MM.1S (cell line): ENCODE results near the gene ENOX1.

Experiments used
- EZH2 ChIP-seq: fragments of 300-600 bp; sonication (generic); optimal IDR thresholded peaks from 2 replicates; pipeline ENCODE3; 2017; ENCODE audit warnings: low read depth, mild to moderate bottlenecking, antibody characterized with exemption, low read length, mixed read lengths
- EZH2phosphoT487 ChIP-seq: fragments of 300-600 bp; sonication (generic); IDR thresholded peaks from 2 replicates; pipeline ENCODE4 v1.6.1; 2018; ENCODE audit warnings: antibody characterized with exemption, low read length
- TF ChIP-seq, protein P1 (sequence below): fragments of 300-600 bp; sonication (generic); IDR thresholded peaks from 2 replicates; pipeline ENCODE4 v1.5.1; 2016; ENCODE audit warnings: antibody characterized with exemption, low read length, mixed read lengths

DNA sequence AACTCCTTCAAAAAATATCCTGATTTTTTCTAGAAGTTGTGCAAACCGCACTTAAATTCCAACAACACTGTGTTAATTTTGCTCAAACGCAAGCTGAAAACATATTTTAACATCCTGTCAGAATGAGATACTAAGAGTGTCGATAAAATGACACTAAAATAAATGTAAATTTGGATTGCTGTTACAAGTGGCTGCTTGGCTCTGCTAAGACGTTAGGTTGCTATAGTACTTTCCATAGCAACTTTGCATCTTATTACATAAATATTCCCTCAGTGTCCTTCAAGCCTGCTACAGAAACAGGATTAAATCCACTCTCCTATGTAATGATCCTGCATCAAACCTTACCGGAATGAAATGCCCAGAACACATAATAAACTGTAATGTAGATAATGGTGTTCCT lies 471.2 kb downstream of the ENOX1 start:
- TF ChIP-seq EZH2: no peak
- TF ChIP-seq, protein P1, sequence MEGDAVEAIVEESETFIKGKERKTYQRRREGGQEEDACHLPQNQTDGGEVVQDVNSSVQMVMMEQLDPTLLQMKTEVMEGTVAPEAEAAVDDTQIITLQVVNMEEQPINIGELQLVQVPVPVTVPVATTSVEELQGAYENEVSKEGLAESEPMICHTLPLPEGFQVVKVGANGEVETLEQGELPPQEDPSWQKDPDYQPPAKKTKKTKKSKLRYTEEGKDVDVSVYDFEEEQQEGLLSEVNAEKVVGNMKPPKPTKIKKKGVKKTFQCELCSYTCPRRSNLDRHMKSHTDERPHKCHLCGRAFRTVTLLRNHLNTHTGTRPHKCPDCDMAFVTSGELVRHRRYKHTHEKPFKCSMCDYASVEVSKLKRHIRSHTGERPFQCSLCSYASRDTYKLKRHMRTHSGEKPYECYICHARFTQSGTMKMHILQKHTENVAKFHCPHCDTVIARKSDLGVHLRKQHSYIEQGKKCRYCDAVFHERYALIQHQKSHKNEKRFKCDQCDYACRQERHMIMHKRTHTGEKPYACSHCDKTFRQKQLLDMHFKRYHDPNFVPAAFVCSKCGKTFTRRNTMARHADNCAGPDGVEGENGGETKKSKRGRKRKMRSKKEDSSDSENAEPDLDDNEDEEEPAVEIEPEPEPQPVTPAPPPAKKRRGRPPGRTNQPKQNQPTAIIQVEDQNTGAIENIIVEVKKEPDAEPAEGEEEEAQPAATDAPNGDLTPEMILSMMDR: no peak
- TF ChIP-seq EZH2phosphoT487: no peak
